Stomach (tissue), 9 donors: Measurements from ENCODE around the gene SARDH. TPM values are rescaled to one million over a fixed set of nuclear protein-coding genes. Genes with fewer than 3 reads are reported as not detected.

Source experiments
- DNase-seq, 2 donors: peaks; one replicate each; pipeline versions ENCODE4 v3.0.0 to v3.0.0-alpha.2; 2013 to 2019
- H3K27ac ChIP-seq, 5 donors: fragments of 200-600 bp in 4 of 5; sonication (generic) in 4 of 5; one replicate each; pipeline ENCODE4 v1.5.1; 2013 to 2019; ENCODE audit warnings: mild to moderate bottlenecking in 1 of 5, moderate library complexity in 1 of 5
- H3K27me3 ChIP-seq, 3 donors: fragments of 200-600 bp; sonication (generic); one replicate each; pipeline ENCODE4 v1.5.1; 2017 to 2019; ENCODE audit warnings: mixed run types in 1 of 3
- H3K36me3 ChIP-seq, 4 donors: fragments of 200-600 bp; sonication (generic); 1 replicate in 3 of 4; 2 replicates in 1 of 4; pipeline ENCODE4 v1.5.1; 2016 to 2019
- H3K4me1 ChIP-seq, 4 donors: fragments of 200-600 bp; sonication (generic); one replicate each; pipeline ENCODE4 v1.5.1; 2016 to 2019
- H3K4me3 ChIP-seq, 4 donors: fragments of 200-600 bp; sonication (generic) in 3 of 4; one replicate each; pipeline ENCODE4 v1.5.1; 2016 to 2019; ENCODE audit warnings: mild to moderate bottlenecking in 1 of 4
- H3K9me3 ChIP-seq, 4 donors: fragments of 200-600 bp; sonication (generic); one replicate each; pipeline ENCODE4 v1.5.1; 2016 to 2019
- EP300 ChIP-seq: sonication (generic); formaldehyde crosslinking; IDR thresholded peaks from one replicate; pipeline ENCODE4 v1.6.1; 2017; ENCODE audit warnings: antibody characterized with exemption
- POLR2A ChIP-seq, 4 donors: fragments of 450-650 bp; IDR thresholded peaks; one replicate each; pipeline ENCODE4 v1.6.1; 2016; ENCODE audit warnings: antibody characterized with exemption in 4 of 4, control low read depth in 2 of 4, mild to moderate bottlenecking in 1 of 4, moderate library complexity in 1 of 4
- POLR2AphosphoS5 ChIP-seq, 3 donors: sonication (generic); formaldehyde crosslinking; IDR thresholded peaks; one replicate each; pipeline ENCODE4 v1.6.1; 2016; ENCODE audit warnings: antibody characterized with exemption in 3 of 3
- WGBS, 5 donors: extraction: QIAGEN DNeasy Blood & Tissue Kit in 3 of 5; methylation state at CpG; one replicate each; pipeline versions ENCODE4 v1.1.5 to v1.1.7; 2013 to 2018; 5-methylcytosine and 5-hydroxymethylcytosine counted together
- intact Hi-C: fragments of 100-400 bp; cut with DNase I; formaldehyde crosslinking; loops from one replicate; pipeline ENCODE4 v1.15.1; 2023; ENCODE audit warnings: low total_unique reads
- polyA plus RNA-seq, 3 donors: library from polyadenylated mRNA; stranded (reverse); fragments of 200-250 nt; gene quantifications; one replicate each; pipeline ENCODE4 v1.2.3, GENCODE V29; 2013
- total RNA-seq, 5 donors: library from RNA; depleted of rRNA; stranded (reverse); fragments of >200 nt; gene quantifications; one replicate each; pipeline versions ENCODE4 v1.1.0 to v1.2.3, GENCODE V29; 2014 to 2016
- TF ChIP-seq, protein P1 (sequence below), 7 experiments: fragments of 450-650 bp in 4 of 7; fragments of 200-600 bp in 3 of 7; sonication (generic) in 3 of 7; IDR thresholded peaks; one replicate each; pipeline ENCODE4 v1.5.1; 2016 to 2019; ENCODE audit warnings: antibody characterized with exemption in 7 of 7, control low read depth in 2 of 7, mild to moderate bottlenecking in 1 of 7
- donor health status: healthy with polysubstance abuse.
- donor health status: Bipolar disorder and iron deficiency.
- donor health status: healthy.

Gene SARDH
- total and polyA plus RNA-seq, 8 donors = 0.76 to 15.2 (median 2.6) TPM; not detected in 1

DNA sequence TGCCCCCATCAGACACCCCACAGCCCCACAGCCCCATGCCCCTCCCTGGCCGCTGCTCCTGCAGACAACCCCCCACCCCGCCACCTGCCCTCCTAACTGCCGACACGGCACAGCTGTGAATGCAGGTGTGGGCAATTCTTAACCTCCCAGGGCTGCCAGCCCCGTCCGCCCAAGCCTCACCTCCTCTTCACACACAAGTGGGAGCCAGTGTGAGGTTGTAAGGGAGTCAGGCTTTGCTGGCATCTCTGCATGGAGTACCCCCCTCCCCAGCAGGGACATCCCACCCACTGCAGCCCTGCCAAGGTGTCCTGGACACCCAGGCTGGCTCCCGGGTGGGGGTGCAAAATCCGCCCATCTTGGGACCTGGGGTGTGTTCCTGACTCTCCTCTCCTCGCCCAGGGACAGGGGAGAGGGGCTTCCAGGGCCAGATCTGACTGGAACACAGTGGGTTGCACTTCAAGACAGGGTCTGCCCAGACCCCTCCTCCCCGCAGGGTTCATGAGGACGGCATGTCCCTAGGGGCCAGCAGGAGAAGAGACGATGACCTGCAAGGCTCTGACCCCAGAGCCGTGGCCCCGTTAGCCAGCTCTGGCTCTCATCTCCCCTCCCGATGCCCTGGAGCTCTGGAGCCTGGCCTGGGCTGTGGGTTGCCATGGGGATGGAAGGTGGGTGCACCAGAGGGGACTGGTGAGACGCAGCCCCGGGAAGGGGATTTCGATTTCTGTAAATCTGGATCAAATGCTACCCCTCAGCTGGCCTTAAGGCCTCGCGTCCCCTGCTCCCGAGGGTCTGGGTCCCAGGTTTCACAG is 34.4 kb downstream of the SARDH start:
- peak in 1 of 2 donors; percentile 40 for DNase-seq

DNA sequence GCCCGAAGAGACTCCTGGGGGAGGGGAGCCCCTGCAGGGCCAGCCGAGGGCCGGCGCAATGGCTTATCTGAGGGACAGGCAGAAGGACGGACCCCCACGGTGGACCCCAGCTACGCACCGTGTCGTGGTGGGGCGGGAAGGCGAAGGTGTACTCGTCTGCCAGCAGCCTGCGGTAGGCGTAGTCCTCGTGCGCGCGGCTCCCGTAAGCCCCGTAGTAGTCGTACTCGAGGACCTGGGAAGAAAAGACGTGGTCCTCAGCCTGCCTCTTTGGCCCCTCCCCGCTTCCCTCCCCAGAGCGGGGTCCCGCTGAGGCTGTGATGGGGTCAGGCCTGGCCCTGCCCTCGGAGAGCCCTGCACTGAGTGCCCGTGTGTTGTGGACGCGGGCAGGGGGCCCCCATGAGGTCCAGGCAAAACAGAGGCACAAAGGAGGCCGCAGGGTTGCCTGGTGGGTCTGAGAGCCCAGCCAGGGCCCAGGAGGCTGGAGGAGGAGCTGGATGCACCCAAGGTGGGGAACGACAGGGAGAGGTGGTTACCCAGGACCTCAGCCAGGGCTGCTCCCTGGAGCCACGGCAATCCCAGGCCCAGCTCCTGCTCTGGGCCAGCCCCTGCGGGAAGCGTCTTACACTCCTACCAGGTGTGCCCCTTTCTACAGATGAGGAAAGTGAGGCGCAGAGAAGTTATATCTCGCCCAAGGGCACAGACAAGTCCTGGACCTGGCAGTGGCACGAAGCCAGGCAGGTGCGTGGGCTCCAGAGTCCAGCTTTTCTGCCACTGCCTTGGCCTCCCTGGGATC is 35.2 kb downstream of the SARDH start:
- no peaks in the 10 kb centered on the region for H3K9me3 ChIP-seq
- H3K4me3 ChIP-seq = peak overlapping the region; percentile 19 to 36 (median 34)
- peak overlapping the region in 4 of 5 donors; percentile 2 to 61 (median 23) for H3K27ac ChIP-seq
- no peaks in the 10 kb centered on the region for H3K36me3 ChIP-seq
- intact Hi-C loops = no loop called here
- H3K4me1 ChIP-seq = peaks cover 0 to 18% (median 14%) of the 10 kb centered on the region in 4 donors
- no peak for DNase-seq
- peaks cover 0 to 27% (median 0%) of the 10 kb centered on the region in 3 donors for H3K27me3 ChIP-seq
- TF ChIP-seq EP300 (no peak), POLR2A (IDR thresholded peaks at IDR 0.05) (no peak), POLR2AphosphoS5 (IDR thresholded peaks at IDR 0.05) (no peak)
- TF ChIP-seq, protein P1, sequence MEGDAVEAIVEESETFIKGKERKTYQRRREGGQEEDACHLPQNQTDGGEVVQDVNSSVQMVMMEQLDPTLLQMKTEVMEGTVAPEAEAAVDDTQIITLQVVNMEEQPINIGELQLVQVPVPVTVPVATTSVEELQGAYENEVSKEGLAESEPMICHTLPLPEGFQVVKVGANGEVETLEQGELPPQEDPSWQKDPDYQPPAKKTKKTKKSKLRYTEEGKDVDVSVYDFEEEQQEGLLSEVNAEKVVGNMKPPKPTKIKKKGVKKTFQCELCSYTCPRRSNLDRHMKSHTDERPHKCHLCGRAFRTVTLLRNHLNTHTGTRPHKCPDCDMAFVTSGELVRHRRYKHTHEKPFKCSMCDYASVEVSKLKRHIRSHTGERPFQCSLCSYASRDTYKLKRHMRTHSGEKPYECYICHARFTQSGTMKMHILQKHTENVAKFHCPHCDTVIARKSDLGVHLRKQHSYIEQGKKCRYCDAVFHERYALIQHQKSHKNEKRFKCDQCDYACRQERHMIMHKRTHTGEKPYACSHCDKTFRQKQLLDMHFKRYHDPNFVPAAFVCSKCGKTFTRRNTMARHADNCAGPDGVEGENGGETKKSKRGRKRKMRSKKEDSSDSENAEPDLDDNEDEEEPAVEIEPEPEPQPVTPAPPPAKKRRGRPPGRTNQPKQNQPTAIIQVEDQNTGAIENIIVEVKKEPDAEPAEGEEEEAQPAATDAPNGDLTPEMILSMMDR (IDR thresholded peaks at IDR 0.05) = no peak
- 29 to 63% (median 41%) methylated on average over 25 to 39 of the region's 39 CpGs for WGBS, 5 donors

More for the DNA sequence above, 34.4 kb downstream of the SARDH start:
- H3K4me3 ChIP-seq = no peak overlapping the region
- intact Hi-C loops = no loop called here
- no peaks in the 10 kb centered on the region for H3K36me3 ChIP-seq
- TF ChIP-seq, protein P1 (IDR thresholded peaks at IDR 0.05) = no peak
- TF ChIP-seq POLR2AphosphoS5 (IDR thresholded peaks at IDR 0.05) (no peak), POLR2A (IDR thresholded peaks at IDR 0.05) (no peak), EP300 (no peak)
- peaks cover 0 to 27% (median 0%) of the 10 kb centered on the region in 3 donors for H3K27me3 ChIP-seq
- H3K4me1 ChIP-seq = peaks cover 0 to 18% (median 14%) of the 10 kb centered on the region in 4 donors
- no peaks in the 10 kb centered on the region for H3K9me3 ChIP-seq
- H3K27ac ChIP-seq = no peak overlapping the region
- 61 to 89% (median 79%) methylated on average over 11 to 21 of the region's 21 CpGs for WGBS, 5 donors

DNA sequence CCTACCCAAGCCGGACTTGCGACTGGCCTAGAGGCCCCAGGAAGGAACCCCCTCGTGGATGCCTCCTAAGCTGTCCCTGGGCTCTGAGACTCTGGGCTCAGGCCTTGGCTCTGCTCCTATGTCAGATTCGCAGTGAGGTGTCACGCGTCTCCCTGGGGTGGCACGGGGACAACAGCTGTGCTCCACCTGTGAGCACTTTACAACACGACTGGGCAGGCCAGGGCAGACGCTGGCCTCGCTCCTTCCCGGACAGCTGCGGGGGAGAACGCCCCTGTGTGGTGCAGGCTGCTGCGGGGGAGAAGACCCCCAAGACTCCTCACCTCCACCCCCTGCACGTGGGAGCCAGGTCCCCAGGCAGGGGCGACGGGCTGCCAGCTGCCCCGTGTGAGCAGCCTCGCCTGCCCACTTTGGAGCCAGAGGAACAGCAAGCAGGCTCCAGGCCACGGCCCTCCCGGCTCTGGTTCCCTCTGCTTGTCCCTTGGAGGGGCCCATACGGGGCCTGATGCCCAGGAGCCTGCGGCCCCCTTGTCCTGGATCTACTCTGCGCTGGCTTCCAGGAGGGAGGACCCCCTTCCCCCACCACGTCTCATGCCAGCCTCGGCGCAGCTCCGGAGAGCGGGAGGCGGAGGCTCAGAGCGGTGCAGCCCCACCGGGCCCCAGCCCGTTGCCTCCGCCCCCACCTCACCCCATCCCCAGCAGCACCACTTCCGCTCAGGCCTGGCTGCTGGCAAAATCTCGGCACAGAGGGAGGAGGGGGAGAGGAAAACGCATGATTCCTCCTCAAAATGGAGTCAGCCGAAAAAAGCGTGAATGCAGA is 36.0 kb downstream of the SARDH start:
- H3K36me3 ChIP-seq = no peaks in the 10 kb centered on the region
- no peaks in the 10 kb centered on the region for H3K9me3 ChIP-seq
- H3K4me3 ChIP-seq = peak overlapping the region; percentile 19 to 36 (median 34)
- H3K27ac ChIP-seq = peak overlapping the region in 4 of 5 donors; percentile 2 to 61 (median 23)
- peak in 1 of 2 donors; percentile 86 for DNase-seq
- no peak for TF ChIP-seq POLR2AphosphoS5 (IDR thresholded peaks at IDR 0.05)
- intact Hi-C loops = no loop called here
- 21 to 67% (median 48%) methylated on average over 16 to 39 of the region's 39 CpGs for WGBS, 5 donors
- peaks cover 0 to 18% (median 14%) of the 10 kb centered on the region in 4 donors for H3K4me1 ChIP-seq
- H3K27me3 ChIP-seq = peaks cover 0 to 27% (median 0%) of the 10 kb centered on the region in 3 donors

DNA sequence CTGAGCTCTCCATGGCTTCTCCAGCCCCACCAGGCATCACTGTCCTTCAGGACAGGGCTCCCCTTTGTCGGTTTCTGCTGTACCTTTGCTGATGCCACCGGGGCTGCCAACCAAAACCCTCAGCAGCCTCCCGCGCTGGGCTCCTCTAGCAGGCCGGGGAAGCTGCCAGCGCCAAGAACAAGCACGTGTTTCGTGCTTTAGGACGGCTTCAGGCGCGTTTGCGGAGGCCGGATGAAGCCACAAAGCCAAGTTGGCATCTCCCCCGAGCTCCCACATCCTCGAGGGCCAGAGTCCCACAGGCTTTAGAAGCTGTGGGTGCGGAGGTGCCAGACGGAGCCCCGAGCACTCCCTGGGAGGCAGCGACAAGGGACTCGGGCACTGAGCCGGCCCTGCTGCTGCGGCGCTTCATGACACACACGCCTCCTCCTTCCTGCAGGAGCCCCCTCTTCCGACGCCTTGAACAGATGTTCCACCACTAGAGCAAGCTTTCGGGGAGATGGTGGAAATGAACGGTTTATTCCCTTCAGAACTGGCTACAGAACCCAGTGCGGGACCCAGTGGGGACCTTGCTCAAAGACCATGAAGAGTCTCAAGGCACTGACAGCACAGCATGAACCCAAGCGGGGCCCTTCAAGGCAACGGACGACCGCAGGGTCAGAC is 36.7 kb downstream of the SARDH start:
- TF ChIP-seq EP300 = no peak
- TF ChIP-seq, protein P1 (IDR thresholded peaks at IDR 0.05) = no peak
- TF ChIP-seq POLR2A (IDR thresholded peaks at IDR 0.05) = no peak
- TF ChIP-seq POLR2AphosphoS5 (IDR thresholded peaks at IDR 0.05) = no peak
- no peak for DNase-seq
- intact Hi-C loops = no loop called here
- H3K9me3 ChIP-seq = no peaks in the 10 kb centered on the region
- peak overlapping the region in 3 of 5 donors; percentile 2 to 61 (median 19) for H3K27ac ChIP-seq
- H3K36me3 ChIP-seq = no peaks in the 10 kb centered on the region
- peaks cover 0 to 27% (median 0%) of the 10 kb centered on the region in 3 donors for H3K27me3 ChIP-seq
- H3K4me1 ChIP-seq = peaks cover 0 to 18% (median 14%) of the 10 kb centered on the region in 4 donors
- H3K4me3 ChIP-seq = no peak overlapping the region
- WGBS, 5 donors = 72 to 86% (median 83%) methylated on average over 32 to 33 of the region's 33 CpGs
